Activated CD4-positive, alpha-beta T cell treated with anti-CD3 and anti-CD28 coated beads, Interleukin-10, Interleukin-2, amounts not matched to agents 100 ng/mL and 50 ng/mL, durations not matched to agents 16 hours and 8 hours (primary cell): ENCODE measurements around the gene DUSP6.

Experiments used
- DNase-seq: peaks from one replicate; pipeline ENCODE4 v3.0.0-alpha.2; 2020

The DUSP6 gene

DNA sequence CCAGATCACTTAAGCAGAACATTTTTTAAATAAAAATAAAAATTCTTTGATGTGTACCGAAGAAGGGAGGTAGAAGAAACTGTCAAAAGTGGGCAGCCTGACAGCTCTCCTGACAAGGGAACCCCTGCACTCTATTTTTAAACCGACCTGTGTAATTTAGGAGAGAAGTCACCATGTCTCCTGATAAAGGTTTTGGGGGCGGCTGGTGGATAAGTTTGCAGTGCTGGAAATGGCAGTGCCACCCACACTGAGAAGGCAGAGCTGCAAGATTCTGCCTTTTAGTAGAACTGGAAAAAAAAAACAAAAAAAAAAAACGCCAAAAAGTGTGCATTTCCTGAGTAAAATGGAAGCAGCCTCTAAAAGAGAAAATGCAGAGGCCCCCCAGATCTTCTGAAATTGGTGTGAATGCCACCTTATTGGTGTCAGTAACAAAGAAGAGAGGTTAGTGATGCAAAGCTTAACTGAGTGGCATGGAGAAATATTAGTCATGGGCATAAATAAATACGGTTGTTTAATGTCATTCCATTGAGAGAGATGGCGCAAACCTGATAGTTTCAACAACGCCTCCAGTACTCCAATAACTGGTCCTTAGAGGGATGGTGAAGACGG is 24.7 kb downstream of the DUSP6 start:
- DNase-seq, result no peak

DNA sequence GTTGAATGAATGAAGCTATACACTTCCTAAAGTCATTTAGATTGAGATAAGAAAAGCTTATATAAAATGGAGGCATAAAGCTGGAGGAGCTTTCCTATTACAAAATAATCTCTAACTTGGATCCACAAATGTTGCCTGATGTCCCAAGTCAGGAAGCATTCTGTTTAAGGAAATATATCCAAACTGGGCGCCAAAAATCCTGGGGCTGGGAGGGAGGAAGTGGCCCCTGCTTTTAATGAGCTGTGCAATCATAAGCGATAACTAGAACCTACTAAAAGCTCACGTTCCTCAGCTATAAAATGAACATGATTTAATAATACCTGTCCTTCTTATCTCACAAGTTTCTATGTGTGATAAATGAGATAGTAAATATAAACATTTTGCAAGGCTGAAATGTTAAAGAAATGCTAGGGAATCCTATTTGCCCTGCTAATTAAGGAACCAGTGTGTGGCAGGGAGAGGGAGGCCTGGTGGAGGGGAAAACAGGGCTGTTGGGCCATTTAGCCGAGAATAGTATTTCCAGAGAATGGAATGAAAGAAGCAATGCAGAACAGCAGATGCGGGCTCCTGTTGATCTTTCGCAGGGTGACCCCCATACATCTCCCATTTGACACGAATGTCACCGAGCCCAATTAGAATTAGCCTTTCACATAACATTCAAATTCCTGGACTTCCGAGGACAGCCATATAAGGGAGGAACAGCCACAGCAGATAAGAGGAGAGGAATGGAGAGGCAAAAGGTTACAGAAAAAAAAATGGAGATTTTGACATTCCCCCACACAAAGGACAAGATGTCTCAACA is 25.9 kb downstream of the DUSP6 start:
- no peak for DNase-seq

DNA sequence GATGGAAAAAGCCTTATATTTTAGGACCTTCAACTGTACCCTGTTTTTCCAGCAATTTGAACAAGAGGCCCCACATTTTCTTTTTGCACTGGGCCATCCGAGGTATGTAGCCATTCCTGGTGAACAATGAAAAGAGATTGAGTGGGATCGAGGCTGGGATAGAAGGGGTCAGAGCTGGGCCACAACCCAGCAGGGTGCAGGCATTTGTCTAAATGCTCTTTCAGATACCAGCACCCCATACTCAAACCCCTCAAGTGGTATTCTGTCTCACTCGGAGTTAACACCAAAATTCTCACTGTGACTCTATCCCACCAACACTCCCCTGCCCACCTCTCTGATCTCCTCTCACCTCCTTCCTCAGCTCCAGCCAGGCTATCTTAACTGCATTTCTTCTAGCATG is 26.8 kb downstream of the DUSP6 start:
- DNase-seq, result no peak

DNA sequence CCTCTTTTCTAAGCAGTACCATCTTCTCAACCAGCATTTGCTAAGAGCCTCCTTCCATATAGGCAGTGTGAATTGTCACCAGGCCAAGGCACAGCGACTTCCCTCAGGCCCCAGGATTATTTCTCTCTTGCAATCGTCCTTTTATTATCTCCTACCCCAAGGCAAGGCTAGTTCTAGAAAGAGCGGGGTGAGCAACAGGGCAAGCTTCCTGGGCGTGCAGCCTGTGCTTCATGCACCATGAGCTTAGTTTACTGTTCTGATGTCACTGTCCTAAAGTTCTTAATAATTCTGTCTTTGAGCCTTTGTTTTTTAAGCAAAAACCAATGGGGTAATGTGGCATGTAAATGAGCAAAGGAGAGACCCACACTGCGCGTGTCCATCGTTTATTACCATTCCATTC is 27.9 kb downstream of the DUSP6 start:
- DNase-seq, result no peak

DNA sequence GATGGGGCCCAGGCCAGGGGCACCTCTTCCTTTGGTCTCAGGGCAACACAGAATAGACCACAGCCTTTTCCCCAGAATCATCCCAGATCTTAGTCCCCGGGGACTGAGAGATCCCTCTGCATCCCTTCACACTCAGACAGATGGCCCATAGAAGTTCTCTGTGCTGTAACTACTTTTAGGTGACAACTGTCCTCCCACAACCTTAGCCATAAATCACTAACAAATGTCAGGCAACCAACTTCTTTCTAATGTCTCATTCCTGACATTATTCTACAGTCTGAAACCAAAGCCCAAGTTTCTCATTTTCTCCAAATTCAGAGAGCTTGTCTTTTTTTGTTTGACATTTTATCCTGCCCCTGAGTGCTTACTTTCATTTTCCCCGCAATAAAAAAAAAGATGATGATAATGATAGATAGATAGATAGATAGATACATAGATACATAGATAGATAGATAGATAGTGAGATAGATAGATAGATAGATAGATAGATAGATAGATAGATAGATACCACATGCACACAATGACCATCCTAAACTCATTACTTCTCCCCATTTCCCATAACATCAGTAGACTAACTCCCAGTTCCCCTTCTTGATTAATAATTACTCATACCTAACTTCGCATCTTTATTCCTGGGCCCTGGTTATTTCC is 28.6 kb downstream of the DUSP6 start:
- no peak for DNase-seq

DNA sequence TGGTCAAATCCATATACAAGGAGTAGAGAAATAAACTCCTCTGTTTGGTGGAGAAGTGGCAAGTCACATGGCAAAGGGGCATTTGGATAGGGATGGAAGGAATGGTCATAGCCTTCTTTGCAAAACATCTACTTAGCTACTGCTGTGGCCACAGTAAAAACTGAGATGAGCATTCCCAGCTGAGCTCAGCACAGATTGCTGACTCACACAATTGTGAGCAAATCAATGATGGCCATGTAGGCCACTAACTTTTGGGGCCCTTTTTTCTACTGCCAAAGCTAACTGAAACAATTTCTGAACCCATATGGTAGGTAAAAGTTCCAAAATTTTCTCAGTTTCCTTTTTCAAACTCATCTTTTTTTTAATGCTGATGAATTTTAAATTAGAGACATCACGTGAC is 31.6 kb downstream of the DUSP6 start:
- DNase-seq, result no peak

DNA sequence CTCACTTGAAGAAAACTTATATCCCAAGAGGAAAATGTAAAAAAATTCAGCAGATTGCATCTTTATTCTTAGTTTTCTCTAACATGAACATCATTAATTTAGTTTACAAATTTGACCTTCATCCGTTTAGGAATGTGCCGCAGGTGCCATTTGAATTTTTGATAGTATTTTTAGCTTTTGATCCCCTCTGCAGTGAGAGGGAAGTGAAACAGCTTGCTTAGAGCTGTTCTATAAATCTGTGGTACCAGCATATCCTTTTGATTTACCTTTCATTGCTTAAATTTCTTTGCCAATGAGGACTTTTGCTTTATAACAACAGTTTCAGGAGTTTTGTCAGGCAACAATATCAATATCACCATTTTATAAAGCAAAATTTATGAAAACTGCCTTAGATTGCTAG is 32.7 kb downstream of the DUSP6 start:
- DNase-seq, result no peak

DNA sequence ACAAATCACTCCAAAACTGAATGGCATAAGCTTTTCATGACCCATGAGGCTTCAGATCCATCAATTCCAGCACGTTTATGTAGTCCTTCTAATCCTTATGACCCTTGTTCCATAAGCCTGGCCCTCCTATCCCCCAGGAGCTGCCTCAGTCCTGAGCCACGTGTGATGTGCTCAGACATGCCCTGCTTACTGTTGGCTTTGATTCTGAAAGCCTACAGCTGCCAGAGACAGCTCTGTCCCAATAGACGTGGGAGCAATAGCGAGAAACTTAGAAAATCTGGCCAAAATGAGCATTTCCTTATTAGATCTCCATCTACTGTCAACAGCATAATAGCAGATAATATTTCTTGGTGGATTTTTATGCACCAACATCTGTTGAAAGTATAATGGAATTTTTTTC is 33.2 kb downstream of the DUSP6 start:
- DNase-seq, result no peak

DNA sequence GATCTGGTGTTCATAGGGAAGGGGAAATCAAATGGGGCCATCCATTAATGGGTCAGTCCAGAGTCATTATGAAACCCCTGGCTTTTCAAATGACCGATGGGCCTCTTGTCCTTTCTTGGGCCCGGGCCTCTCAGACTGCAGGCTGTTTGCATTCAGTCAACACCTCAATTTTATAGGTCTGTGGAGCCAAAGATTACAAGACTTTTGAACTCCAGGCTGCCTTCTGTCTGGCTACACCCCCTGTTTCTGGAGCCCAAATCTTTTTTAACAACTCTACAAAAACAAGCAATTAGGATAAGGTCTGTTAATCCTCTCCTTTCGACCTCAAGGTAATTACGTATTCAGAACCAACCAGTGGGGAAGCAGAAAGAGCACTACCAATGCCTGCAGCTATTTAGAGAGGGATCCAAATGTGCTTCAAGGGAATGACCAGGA is 35.6 kb downstream of the DUSP6 start:
- DNase-seq, result no peak

DNA sequence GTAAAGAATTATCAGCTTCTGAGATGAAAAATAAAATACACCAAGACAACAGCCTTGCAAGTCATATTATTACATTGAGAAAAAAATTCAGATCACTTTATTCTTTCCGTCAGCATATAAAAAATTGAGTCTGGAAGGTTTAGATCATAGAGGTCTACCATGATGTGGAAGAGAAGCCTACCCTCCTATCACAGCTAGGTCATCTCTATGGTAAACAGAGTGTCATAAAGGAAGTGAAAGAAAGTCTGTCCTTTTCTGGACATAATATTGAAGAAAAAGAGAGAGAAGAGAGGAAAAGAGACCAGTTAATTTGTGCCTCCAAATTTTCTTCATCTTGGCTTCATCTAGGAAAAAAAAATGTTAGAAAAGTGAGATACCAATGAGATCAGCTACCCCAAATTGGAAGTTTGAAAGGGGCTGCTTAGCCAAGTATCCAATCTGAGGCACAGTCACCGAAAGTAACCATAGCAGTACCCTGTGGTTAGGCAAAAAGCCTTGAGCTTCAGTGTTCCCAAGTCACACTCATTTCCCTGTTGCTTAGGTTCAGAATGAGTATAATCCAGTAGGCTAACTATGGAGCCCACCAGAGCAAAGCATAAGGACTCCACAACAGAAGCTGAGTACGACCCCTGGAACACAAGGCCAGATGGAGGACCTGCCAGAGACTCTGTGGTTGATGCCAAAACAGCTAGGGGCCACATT is 38.1 kb downstream of the DUSP6 start:
- no peak for DNase-seq

DNA sequence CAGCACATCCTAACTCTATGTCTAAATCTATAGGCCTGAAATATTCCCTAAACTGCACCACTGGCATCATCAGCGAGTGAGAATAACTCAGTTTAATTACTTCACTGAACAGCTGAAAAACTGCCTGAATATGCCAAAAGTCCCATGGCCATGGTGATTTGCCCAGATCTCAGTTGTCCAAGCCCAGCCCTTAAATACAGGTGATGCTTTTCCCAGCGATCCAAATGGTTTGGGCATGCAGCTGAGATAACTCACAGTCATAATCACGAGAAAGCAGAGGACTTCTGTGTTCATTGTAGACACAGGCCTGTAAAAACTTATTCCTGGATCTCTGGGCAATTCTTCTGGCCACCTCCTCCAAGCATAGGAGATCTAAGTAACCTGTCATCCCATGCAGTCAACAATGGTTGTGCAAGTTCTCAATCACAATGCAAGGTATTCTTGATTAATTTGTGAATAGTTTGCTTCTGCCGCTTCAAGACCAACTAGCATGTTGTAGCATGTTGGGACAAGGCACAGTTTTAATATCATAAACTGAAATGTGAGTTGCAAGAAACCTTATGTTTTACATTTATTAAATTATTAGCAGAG is 40.5 kb downstream of the DUSP6 start:
- DNase-seq, result no peak

DNA sequence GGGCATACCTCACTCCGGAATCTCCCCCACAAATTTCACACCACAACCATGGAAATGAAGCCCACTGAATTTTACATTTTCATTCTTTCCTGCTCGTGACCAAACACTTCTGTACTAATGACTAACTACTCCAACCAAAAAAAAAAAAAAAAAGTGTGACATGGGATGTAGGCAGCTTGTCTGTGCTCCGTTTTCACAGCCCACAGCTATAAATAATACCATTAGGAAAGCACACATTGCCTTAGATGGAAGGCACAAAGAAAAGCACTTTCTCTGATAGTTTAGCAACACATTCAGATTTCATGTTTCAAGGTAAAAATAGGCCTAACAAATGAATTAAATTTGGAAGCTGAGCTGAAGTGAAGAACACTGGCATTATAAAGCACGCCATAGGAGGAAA is 42.5 kb downstream of the DUSP6 start:
- no peak for DNase-seq

DNA sequence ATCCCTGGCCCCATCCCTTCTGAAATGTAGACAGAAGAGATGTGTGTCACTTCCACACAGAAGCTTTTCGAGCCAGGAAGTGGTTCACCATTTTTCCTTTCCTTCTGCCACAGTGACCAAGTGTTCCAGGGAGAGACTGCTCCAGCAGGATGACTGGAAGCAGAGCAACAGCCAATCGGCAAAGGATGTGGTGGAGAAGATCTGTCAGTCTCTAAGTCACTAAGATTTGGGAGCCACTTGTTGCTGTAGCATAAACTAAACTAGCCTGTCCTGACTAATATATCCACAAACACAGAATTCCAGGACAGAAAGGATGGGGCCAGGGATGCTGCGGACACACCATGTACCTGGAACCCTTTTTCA is 42.9 kb downstream of the DUSP6 start:
- no peak for DNase-seq

DNA sequence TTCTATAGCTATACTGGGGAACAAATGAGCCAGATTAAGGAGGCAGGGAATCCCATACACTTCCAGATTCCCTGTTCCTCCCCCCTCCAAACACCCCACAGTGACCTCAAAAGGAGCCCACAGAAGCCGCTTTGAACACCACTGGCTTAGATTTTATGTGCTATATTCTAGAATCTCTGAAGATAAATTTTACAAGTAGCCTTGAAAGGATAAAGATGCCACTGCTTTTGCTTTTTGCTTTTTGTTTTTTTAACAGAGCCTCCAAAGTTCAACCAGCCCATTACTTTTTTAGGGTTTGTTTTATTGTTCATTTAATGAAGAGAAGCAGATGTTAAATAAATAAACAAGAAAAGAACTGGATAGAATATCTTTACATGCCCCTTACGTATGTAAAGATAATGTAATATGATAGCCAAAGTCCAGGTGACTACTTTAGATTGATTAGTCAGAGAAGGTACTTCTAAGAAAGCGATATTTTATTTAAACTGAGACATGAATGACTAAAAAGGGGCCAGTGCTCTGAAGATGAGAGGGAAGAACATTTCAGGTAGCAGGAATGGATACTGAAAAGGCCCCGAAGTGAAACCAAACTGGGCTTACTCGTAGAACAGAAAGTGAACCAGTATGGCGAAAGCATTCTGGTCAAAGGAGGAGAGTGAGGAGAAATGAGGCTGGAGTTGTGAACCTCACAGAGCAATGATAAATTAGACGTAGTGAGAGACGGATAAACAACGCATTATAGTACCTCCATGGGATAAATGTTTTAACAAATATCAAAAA is 44.6 kb downstream of the DUSP6 start:
- DNase-seq, result peak; percentile 21

DNA sequence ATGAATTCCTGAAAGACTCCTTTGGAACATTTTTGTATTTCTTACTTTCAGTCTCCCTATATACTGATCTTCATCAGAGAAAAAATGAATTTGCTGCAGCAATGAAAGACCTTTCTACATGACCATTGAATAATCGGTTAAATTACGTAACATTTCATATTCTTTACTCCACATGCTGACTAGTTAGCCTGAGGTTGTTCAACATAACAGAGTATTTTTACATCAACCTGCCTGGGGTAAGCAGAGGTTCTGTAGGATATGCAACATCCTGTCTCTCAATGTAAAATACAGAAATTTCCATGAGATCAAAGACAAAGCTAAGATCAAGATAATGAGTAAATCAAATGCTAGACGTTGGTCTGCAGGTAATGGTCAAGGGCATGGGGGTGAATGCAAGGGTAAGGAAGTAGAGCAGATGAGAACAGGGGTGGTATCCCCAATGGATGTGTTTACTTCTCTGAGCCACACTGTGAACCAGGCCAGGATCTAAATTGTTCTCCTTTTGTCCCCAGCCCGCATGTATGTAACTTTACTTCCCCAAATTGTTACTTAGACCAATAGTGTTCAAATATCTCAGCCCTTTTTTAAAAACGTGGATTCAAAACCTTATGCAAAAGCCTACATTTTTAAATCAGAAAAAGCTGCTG is 45.4 kb downstream of the DUSP6 start:
- no peak for DNase-seq

DNA sequence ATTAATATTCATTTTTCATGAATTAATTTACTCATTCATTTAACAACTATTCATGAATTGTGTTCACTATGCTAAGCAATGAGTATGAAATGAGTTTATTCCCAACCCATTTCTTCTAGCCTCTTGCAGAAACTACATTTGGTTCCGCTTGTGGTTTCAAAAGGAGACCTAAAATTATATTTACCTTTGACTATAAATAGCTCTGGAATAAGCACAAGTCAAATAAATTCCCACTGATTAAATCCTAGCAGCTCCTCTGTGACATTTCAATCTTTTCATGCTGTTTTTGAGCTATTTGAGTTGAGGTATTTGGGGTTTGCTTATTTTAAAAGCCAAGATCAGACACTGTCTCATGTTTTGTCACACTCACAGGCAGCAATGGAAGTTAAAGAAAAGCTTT is 46.9 kb downstream of the DUSP6 start:
- DNase-seq, result no peak

DNA sequence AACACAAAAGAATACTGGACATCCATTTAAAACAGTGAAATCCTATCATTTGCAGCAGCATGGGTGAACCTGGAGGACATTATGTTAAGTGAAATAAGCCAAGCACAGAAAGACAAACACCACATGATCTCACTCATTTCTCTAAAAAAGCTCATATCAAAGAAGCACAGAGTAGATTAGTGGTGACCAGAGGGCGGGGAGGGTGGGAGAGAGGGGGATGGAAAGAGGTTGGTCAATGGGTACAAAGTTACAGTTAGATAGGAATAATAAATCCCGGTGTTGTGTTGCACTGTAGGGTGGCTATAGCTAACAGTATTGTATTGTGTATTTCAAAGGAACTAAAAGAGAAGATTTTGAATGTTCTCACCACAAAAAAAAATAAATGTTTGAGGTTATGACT is 52.4 kb downstream of the DUSP6 start:
- DNase-seq, result no peak

DNA sequence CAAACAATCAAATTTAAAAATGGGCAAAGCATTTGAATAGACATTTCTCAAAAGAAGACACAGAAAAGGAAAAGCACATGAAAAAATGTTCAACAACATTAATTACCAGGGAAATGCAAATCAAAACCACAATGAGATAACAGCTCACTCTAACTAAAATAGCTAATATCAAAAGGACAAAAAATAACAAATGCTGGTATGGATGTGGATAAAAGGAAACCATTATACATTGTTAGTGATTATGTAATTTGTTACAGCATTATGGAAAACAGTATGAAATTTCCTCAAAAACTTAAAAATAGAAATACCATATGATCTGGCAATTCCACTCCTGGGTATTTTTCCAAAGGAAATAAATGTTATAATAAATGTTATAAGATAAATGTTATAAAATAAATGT is 52.9 kb downstream of the DUSP6 start:
- DNase-seq, result no peak
